Dedifferentiated amniotic fluid mesenchymal stem cell (primary cell): Measurements from ENCODE around the gene CRELD2.

Experiments
- DNase-seq: peaks from one replicate; pipeline ENCODE4 v3.0.0-alpha.2; 2016; ENCODE audit errors: extremely low spot score

The CRELD2 gene

DNA sequence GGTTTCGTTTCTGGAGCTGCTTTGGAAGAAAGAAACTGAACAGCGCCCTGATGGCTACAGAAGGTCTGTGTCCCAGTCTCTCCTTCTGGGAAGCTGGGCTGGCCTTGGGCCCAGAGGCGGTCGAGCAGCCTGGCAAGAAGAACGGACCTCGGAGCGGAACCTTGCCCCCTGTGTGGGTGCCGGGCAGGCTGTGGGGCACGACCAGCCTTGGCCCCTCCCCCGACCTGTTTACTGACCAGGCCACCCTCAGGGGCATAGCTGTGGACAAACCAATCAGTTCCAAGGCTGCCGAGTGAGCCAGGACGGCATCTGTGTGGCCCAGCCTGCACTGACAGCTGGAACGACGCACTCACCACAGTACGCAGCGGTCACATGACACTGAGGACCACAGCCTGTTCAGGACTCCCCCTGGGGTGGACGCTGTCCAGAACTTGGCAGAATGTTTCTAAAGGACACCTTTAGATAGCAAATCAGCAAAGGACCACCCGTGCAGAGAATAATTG lies 49.3 kb downstream of the CRELD2 start:
- no peak for DNase-seq

DNA sequence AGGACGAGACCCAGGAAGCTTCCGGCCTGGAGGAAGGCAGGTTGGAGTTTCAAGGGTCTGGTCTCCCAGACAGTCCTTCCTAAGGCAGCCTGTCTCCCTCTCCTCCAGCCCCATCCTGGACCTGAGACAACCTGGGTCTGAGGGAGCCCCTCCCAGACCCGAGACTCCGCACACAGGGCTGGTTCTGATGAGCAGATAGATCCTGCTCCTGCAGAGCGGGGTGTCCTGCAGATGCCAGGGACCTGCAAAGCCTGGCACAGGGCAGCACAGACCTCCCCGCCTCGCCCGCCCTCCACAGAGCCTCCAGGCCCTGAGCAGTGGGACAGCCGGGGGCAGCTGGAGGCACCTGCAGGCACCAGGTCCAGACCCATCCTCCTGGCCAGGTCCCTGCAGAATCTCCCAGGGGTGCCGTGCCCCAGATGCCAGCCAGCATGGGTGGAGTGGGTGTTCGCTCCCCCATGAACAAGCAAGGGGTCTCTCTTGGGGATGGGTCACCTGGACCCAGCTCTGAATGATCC lies 49.9 kb downstream of the CRELD2 start:
- no peak for DNase-seq

DNA sequence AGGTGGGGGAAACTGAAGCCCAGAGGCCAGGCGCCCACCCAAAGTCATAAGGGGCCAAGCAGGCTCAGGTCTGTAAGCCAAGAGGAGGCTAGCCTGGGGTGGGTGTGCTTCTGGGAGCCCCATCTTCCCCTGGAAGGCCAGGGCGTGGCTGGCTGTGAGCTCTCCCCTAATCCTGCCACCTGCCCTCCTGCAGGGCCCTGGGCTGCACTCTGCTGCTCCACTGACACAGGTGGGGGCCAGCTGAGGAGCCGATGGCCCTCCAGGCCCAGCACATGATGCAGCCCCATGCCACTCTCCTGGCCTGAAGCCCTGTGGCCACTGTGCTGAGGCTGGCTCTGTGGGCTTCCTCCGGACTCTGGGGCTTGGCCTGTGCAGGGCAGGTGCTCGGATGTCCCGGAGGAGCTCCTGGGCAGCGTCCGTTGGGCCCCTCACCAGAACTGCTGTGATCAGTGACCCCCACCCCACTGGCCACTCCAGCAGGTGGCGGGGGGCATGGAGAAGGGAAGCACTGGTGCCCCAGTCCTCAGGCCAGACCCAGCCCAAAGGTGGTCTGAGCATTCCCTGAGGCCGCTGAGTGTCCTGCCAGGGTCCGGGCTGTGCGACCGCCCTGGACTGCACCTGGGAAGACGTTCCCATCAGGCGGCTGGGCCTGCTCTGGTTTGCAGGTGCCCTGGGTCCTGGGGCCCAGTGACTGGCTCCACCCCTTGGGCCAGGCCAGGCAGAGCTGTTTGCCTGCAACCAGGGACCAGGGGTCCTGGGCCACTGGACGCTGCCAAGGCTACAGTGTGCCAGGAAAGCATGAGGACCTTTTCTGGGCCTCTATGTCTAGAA lies 50.6 kb downstream of the CRELD2 start:
- no peak for DNase-seq

DNA sequence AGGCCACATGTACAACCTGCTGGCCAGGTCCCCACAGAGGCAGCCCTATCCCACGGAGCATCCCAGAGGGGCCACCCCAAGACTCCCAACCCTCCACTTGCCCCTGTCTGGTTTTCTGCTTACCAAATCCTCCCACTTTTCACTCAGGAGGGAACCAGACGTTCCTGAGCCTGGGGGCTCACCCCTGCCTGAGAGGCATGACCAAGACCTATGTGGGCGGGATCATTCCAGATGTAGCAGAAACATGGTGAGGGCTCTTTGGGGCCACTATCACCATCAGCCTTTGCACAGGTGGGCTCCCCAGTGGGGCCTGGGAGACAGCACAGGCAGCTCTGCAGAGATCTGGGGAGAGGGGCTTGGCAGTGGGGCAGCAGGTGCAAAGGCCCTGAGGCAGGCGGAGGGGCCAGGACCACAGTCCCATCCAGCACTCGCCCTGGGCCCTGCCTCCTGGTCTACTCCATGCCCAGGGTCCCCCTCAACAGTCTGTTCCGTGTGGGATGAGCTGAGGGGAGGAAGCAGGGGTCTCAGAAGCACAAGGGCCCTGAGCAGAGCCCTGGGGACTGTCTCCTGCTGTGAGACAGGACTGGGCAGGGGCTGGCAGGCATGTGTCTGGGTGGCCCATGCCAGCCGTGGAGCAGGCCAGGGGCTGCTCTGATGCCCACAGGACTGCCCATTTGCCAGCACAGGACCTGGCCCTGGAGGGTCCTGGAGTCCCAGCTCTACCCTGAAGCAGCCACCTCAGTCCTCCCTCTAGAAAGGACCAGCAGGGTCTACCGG lies 51.5 kb downstream of the CRELD2 start:
- no peak for DNase-seq

DNA sequence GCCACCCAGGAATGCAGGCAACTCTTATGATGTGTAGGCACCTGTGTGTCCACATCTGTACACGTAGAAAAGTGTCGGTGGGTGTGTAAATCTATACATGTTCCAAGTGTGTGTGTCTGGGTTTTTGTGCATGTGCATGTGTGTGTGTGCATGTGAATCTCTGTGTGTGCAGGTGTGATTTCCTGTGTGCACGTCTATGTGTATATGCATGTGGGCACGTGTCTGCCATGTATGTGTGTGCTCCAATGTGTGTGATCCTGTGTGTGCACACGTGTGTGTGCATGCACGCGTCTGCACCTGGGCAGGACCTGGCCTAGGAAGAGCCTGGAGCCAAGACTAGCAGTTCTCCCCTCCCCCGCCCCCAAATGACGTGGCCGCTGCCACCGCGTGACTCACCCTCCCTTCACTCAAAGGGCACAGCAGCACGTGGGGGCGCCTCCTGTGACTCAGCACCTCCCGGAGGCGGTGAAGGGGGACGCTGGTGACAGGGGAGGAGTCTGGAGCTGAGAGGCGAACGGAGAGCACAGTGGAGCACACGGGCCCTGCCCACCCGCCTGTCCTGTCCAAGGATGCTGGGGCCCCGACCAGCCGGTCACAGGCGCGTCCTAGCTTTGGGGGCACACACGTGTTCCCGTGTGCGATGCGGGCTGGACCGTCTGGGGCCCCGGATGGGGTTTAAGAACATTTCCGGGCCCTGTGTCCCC lies 52.2 kb downstream of the CRELD2 start:
- peak; percentile 93 for DNase-seq

DNA sequence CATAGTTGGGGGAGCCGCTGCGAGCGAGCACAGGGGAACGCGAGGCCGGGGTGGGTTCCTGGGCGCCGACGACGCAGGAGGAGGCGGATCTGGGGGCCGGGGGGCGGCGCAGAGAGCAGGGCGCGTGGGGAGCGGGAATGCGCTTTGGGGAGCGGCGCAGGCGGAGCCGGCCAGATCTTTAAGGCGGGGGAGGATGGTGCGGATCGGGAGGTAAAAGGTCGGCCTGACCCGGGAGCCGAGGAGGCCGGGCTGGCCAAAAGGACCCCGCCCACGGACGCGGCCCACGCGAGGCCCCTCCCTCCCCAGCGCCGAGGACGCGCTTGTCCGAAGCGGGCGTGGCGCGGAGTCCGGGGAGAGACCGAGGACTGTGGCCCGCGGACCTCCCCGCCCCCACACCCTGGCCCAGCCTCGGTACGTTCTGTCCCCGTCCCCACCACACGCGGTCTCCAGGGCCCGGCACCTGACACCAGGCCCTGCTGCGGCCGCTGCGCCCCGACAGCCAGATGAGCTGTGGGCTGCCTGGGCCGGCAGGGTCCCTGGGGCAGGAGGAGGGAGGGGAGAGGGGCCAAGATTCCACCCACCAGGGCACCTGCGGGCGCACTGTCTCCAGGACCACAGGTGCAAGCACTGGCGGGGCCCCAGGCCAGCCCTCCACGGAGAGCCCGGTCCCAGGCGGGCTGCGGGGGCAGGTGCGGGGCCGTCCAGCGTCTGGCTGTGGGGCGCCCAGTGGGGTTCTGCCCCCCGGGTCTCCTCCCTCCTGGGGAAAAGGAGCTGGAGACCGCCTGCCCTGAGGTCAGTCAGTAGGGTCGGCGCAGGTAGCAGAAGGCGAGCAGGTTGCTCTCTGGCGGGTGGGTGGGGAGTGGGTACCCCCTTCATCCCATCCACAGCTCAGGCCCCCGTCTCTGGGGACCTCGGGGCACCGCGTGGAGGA lies 53.1 kb downstream of the CRELD2 start:
- DNase-seq = no peak

DNA sequence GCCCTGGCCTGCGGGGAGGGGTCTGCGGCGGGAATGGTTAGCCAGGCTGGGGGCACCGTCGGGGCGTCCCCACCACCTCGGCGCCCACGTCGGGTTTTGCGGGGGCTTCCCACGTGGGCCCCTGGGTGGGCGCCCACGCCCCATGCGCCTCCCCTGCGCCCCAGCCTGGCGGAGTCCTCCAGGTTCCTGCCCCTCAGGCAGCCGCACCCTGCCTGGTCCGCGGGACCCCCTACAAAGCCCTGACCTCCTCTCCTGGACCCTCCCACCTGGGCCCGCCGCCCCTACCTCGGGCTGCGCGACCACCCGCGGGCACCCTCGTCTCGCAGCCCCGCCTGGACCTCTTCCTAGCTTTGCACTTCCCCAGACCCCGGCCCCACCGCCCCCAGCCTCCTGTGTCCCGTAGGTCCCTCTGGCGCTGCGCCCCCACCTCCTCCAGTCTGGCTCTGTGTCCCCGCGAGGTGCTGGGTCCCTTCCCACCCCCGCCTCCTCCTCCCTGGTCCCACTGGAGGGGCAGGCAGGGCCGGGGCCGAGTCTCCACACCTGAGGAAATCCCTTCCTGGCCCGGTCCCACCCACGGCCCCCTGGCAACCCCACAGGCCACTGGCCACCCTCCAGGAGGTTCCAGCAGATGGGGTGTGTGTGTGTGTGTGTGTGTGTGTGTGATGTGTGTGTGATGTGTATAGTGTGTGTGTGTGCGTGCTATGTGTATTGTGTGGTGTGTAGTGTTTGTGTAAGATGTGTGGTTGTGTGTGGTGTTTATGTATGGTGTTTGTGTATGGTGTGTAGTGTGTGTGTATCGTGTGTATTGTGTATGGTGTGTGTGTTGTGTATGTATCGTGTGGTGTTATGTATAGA lies 54.0 kb downstream of the CRELD2 start:
- no peak for DNase-seq

DNA sequence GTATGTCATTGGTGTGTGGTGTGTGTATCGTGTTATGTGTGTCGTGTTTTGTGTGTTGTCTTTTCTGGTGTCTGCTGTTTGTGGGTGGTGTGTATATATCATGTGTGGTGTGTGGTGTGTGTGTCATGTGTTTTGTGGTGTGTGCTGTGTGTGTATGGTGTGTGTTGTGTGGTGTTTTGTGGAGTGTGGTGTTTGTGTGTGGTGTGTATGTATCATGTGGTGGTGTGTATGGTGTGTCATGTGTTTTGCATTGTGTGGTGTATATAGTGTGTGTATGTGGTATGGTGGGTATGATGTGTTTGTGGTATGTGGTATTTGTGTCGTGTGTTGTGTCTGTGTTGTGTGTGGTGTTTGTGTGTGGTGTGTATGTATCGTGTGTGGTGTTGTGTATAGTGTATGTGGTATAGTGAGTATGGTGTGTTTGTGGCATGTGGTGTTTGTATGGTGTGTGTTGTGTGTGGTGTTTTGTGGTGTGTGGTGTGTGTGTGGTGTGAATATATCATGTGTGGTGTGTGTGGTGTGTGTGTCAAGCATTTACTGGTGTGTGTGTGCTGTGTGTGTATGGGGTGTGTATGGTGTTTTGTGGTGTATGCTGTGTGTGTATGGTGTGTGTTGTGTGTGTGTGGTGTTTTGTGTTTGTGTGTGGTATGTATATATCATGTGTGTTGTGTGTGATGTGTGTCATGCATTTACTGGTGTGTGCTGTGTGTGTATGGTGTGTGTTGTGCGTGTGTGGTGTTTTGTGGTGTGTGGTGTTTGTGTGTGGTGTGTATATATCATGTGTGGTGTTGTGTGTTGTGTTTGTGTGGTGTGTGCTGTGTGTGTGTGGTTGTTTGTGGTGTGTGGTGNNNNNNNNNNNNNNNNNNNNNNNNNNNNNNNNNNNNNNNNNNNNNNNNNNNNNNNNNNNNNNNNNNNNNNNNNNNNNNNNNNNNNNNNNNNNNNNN lies 54.9 kb downstream of the CRELD2 start:
- no peak for DNase-seq

DNA sequence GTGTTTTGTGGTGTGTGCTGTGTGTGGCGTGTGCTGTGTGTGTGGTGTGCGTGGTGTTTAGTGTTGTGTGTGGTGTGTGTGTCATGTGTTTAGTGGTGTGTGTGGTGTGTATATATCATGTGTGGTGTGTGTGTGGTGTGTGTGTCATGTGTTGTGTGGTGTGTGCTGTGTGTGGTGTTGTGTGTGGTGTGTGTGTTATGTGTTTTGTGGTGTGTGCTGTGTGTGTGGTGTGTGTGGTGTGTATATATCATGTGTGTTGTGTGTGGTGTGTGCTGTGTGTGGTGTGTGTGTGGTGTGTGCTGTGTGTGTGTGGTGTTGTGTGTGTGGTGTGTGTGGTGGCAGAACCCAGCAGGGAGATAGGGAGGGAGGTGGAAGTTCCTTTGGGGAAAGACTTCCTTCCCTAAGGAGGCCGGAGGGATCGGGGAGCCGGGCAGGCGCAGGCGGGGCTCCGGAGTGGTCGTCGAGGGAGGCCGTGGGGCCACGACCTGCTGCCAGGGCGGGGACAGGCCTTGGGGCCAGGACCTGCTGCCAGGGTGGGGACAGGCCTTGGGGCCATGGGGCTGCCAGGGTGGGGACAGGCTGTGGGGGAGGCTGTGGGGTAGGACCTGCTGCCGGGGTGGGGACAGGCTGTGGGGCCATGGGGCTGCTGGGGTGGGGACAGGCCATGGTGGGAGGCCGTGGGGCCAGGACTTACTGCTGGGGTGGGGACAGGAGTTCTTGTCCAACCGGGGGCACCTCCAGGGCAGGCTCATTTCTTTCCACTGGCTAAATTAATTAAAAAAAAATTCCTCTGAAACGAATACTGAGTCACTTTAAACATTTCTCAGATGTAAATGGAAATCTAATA lies 57.3 kb downstream of the CRELD2 start:
- DNase-seq = no peak

- DNase-seq = no peak
Measured at GRCh38 chr22:49976439-49977175, 58.2 kb downstream of the CRELD2 start.
